DMS79 treated with DMSO at 0.1 percent for 48 hours (cell line): ENCODE data around the gene PLEKHA7.
"Not testable (repeated sequence)": the region's sequence is repeated elsewhere in the genome, so short reads cannot be mapped to it uniquely, and the experiment has no call there.

Experiments
- DNase-seq: peaks from one replicate; lab custom pipeline; 2025; lab: John Stamatoyannopoulos, UW

PLEKHA7 gene

DNA sequence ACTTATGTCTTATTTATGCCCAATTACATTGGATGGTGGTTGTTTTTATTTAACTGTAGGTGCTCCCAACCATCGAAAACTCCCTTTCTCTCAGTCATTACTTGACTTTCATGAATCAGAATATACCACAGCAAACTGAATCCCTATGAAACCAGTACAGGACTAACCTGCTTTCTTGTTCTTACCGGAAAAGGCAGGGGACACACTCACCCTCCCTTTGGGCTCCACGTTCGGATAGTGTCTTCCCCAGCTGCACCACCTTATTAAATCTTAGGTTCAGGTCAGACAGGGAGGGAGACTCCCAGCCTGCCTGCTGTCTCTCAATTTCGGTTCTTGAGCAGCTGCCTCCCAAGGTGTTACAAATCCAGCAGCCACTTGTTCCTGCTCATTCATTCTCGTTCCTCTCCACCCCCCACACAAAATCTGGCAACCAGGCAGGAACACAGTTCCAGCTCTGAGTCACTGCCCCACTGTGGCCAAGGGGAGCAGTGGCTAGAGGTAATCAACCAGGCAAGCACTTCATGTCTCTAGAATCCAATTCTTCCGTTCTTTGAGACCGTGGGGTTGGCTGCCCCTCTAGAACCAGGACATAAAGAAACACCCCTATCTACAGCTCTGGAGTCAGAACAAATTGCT, 133.0 kb downstream of the PLEKHA7 start:
- peak; percentile 41 for DNase-seq

DNA sequence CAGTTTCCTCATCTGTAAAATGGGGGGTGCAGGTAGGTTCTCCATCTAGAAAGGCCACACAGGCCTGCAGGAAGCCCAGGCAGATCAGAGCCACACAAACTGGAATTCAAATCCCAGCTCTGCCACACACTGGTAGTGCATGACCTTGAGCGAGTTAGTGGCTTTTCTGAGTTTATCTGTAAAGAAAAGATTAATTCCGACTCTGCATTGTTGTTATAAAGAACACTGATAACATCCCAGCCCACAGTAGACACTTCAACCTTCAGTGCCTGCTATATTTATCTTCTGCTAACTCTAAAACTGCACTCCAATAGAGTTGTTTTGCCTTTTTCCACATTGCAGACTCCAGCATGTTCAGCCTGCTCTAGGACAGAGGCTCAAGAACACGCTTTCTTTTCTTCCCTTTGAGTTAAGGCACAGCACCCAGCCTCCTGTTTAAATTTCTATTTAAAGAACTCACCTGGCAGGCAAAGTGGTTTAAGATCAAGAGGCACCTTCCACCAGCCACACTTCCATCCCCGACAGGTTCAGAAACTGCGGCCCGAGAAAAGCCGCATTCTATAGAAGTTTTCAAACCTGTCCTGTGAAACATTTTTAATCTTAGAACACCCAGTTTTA, 133.9 kb downstream of the PLEKHA7 start:
- DNase-seq, result no peak

DNA sequence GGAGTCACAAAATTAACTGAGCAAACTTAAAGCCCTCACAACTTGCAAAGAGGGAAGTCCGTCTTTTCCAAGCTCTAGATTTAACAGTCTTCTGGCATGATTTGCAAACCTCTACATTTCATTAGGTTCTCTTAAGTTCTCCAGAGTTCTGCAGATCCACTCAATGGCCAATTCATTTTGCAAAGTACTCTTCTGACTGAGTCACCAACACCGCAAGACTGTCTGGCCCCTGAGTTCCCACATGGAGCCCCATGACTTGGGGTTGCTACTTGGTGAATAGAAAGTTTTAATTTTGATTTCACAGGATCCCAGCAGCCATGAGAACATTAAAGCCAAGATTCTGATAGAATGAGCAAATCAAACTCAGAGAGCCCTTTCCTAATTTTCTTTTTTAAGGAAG, 134.5 kb downstream of the PLEKHA7 start:
- DNase-seq, result no peak

DNA sequence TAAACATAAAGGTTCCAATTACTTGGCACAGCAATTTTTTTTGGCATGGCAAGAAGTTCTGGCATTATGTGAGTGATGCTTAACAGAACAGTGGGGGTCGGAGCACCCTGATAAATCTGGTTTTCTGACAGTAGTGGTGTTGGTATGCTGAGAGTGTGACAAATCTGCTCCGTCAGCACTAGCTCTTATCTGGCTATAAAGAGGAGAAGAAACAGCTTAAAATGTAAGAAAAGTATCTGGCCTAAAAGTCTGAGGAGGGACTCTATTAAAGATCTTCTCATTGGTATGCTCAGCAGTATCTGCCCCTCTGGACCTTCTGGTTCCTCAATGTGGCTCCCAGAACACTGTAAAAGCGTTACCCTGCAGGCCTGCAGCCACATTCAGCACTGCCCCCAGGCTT, 137.4 kb downstream of the PLEKHA7 start:
- DNase-seq, result no peak

DNA sequence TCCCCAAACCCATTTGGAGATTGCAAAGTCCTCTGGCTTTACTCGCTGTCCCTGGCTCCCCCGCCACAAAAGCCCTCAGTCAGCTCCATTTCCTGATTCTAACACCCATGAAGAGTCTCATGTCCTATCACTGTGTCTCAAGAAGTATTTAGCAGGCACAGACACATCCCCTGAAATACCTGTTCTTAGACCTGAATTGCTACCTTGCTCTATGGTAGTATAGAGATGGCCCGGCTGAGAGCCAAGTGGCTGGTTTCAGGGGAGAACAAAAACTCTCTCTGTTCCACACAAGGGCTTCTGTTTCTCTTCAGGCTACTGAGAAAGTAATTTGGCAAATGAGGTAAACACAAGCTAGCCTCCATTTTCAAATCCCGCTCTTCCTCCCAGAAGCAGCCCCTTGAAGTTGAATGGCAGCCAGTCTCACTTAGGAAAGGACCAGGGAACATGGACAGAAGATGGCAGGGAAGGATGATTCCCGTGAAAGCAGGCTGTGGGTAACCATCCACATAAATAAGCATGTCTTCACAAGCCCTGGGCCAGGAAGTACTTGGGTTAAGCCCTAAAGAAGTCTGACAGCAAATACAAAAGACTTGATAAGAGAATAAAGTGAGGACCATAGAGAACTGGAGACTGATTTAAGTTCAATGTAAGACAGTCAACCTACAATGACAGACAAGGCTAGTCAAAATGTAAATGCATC, 138.0 kb downstream of the PLEKHA7 start:
- DNase-seq, result no peak

DNA sequence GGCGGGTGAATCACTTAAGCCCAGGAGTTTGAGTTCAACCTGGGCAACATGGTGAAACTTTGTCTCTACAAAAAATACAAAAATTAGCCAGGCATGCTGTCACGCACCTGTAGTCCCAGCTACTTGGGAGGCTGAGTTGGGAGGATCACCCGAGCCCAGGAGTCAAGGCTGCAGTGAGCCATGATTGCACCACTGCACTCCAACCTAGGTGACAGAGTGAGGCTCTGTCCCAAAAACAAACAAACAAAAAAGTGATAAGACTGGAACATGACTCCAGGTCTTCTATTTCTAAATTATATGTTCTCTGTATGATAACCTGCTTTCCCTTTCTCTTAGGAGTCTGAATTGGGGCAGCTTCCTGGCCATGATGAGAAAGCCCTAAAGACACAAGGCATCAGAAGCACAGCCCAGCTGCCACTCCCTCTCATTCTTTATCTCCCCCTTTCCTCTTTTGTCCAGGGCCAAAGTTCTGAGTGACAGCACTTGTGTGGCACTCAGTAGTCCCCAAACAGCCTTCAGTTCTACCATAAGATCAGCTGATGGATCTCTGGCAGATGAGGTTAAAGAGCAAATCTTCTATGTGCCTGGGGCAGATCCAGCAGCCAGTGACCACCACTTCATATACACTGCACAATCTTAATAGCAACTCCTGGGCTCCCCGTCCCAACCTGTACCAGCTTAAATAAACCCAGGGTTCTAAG, 139.8 kb downstream of the PLEKHA7 start:
- no peak for DNase-seq

DNA sequence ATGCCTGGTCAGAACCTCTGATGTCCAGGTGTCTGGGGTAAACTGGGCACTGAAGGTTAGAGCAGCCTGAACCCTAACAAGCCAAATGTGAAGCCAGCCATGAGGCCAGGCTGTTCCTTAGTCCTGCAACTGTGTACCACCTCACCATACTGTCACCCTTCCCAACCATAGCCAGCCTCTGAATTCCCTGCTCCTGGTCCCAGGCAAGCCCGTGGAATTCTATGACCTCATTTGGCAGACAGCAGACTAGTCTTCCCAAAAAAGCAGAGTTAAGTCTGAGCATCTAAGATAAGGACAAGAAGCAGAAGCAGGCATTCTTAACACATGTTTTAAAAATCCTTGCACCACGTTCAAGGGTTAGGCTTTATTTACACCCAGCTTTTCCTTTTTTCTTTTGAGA, 140.9 kb downstream of the PLEKHA7 start:
- DNase-seq, result no peak

DNA sequence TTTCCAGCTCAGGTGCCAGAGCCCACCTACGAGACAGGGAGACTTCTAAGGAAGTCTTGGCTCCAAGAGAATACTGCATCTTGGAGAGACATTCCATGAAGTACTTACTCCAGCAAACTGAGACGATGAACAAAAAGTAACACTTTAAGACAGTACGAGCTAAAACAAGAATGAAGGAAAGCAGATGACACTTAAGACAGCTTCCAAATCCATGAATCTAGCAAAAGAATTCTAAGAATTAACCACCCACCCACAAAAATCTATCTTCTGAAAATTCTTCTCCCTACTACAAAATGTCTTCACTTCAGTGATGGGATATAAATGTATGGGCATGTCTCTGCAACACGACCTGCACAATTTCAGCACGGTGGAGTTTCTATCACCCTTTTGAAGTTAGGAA, 142.8 kb downstream of the PLEKHA7 start:
- DNase-seq, result no peak

DNA sequence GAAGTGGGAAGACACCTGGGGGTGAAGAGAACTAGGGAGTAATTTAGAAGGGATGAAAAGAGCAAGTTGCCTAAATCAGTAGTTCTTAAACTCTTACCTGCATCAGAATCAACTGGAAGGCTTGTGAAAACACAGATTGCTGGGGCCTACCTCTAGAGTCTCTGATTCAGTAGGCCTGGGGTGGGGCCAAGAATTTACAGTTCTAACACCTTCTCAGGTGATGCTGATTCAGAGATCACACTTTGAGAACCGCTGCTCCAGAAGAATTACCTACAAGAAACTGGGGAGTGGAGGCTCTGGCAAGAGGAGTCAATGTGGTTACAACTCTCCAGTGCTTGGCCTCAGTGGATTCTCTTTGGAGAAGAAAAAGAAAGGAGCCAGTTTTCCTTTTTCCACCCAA, 147.1 kb downstream of the PLEKHA7 start:
- DNase-seq, result no peak

DNA sequence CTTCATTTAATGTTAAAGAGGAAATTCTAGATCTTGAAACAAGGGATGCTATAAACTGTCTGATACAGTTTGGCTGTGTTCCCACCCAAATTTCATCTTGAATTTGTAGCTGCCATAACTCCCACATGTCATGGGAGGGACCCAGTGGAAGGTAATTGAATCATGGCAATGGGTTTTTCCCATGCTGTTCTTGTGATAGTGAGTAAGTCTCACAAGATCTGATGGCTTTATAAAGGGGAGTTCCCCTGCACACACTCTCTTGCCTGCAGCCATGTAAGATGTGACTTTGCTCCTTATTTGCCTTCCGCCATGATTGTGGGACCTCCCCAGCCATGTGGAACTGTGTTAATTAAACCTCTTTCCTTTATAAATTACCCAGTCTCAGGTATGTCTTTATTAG, 149.8 kb downstream of the PLEKHA7 start:
- not testable (repeated sequence) for DNase-seq

DNA sequence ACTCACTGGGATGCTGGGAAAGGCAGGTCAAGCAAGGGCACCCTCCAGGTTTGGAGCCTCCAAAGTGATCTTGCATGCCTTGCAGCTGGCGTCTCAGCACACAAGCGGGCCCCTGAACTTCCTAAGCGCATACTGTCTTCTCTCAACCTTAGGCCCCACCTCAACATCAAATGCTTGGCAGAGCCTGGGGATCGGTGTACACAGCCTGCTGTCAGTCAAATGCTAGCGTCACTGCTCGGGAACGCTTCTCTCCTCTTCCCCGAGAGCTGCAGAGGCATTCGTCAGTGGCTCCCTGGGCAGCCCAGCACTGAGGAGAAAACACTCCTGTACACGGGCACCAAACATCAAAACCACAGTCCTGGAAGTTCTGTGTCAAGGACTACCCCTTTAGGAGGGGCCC, 150.8 kb downstream of the PLEKHA7 start:
- no peak for DNase-seq

DNA sequence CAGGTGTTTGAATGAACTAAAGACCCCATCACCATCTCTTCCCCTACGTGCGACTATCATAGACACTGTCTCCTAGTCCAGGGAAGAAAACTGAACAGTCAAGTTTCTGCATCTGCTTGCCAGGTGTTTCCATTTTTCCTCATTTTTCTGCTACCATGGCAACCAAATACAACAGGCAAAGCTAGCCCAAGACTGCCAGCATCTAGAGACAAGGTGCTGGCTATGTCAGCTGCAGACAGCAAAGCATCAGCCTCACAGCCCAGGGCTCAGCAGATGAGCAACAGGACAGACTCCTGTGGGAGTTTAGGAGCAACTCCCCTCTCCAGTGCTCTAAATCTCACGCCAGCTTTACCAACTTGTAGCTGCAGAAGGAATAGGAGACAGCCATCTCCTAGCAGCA, 151.5 kb downstream of the PLEKHA7 start:
- DNase-seq, result no peak

DNA sequence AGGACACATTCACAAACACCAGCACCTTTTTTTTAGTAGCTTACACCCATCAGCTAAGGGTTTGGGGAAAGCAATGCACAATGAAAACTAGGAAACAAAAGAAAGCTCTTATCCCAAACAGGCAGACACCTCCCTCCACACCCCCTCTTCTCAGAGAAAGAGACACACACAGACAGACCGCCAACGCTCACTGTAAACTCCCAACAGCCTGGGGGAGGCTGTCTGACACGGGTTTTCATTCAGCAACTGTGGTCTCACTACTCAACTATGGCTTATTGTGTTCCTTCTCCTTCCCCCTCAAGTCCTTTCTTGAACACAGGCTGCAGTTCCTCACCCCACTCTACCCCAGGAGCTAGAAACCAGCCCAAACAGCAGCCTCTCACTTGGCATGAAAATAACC, 152.4 kb downstream of the PLEKHA7 start:
- DNase-seq, result no peak

DNA sequence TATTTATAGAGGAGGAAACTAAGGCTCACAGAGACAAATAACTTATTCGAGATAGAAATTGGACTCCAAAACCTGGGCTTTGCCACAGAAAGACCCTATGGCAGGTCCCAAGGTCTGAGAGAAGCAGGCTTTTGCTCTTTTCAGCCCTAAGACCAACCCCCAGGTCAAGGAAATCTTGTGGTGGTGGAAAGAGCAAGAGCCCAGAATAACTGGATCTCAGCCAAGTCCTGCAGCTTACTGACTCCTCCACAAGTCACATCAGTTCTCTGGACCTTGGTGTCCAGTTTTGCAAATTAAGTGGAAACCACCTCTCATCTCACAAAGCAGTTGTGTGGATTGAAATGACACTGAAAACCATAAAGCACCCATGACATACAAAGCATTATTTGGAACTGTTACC, 153.6 kb downstream of the PLEKHA7 start:
- no peak for DNase-seq

DNA sequence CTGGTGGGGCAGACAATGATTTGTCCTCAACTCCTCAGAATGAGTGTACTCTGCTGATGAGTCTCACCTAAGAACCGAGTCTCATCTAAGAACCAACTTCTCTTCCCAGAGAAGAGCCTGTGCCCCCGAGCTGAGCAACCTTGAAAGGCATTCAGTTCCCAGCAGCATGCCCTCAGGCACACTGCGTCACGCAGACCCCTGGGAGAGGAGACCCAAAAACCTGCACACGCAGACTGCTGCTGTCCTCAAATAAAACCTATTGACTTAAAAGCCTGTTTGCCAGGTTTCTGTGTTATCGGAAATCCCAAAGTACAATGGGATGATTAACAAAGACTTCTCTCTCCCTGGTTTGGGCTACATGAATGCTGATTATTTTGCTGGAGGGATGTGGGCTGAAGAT, 154.6 kb downstream of the PLEKHA7 start:
- no peak for DNase-seq

DNA sequence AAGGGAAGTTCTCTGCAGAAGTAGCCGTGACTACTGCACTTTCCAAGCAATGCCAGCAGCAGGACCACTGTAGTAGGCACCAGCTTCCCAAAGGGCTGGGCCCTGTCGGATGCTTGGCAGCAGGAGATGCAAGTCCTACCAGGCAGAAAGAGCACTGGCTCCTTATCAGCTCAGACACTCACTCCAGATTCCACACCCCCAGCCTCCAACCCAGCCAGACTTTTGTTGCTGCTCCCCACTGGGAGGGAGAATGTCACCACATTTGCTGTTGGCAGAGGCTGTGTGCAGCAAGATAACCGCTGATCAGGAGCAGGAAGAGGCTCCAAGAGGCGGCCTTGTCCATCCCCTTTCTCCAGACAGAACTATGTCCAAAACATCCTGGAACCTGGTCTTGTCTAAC, 157.0 kb downstream of the PLEKHA7 start:
- no peak for DNase-seq

DNA sequence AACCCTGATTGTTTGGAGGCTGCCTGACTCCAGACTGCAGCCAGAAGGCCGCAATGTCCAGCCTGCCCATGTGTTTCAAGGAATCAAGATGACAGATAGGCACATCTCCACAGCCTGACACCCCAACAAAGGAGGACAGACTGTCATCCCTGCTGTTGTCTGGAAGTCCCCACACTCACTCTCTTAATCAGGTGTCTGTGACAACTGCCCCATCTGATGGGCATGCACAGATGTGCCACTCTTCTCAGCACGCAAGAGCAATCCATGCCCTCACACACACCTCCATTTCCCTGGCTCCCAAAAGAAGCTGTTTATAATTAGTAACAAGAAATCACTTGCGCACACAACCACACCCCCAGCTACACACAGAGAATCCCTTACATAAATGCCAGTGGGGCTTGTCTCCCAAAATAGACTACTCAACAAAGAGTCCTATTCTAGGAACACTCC, 158.2 kb downstream of the PLEKHA7 start:
- DNase-seq, result no peak

DNA sequence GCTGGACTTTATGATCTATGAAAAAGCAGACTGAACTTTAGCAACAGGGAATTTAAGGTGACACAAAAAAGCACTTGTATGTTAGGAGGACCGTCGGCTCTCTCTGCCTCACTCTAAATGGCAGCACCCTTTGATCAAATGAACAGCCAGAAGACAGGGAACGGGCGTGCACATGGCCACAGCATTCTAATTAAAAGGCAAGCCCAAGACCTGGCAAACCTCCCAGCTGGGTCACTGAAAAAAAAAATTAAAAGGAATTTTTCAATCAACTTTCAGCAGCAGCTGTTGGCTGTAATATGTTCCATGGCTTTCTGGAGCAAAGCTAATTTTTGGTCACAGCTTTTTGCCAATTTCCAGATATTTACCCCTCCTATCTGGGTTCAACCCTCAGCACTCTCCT, 159.2 kb downstream of the PLEKHA7 start:
- no peak for DNase-seq

DNA sequence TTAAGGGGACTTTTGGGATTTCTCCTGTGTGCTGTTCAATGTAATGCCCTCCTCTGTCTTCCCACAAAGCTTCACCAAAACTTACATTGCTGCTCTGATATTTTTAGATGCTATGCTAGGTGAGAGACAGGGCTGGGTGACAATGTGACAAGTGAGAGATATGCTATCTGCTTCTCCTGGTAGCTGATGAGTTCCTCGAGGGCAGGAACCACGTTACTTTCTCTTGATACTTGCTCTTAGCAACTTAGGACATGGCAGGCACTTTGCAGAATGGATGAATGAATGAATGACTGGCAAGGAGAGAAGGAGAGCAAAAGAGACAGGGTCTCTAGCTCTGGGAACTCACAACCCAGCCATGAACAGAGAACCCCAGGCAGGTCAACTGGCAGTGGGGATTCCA, 160.4 kb downstream of the PLEKHA7 start:
- no peak for DNase-seq

DNA sequence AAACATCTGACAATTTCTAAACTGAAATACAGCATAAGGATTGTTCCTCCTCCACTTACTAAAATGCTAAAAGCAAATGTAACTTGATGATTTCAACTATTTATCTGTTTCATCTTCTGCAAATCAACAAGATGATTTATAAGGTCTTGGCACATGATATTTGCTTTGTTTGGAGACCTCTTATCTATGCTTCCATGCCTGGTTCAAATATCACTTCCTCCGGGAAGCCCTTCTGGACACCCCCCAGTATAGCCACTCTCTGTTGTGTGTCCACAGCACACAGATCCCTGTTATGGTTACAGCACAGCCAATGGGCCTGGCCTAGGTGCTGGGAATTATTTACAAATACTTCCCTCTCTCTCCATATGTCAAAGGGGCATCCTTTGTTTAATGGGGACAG, 160.9 kb downstream of the PLEKHA7 start:
- DNase-seq, result no peak

DNA sequence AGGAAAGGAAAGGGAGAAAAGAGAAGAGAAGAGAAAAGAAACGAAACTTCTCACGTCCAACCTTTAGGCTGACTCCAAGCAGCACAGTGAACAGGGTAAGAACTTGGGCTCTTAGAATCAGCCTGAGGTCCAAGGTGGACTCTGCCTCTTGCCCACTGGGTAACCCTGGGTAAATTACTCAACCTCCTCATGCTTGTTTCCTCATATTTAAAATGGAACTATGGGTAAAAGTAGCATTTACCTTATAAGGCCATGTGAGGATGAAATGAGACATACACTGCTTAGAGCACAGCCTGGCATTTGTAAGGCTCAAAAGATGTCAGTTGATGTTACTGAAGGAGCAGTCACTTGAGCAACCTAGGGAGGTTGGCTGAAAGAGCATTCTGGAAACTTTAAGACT, 167.9 kb downstream of the PLEKHA7 start:
- DNase-seq, result no peak

DNA sequence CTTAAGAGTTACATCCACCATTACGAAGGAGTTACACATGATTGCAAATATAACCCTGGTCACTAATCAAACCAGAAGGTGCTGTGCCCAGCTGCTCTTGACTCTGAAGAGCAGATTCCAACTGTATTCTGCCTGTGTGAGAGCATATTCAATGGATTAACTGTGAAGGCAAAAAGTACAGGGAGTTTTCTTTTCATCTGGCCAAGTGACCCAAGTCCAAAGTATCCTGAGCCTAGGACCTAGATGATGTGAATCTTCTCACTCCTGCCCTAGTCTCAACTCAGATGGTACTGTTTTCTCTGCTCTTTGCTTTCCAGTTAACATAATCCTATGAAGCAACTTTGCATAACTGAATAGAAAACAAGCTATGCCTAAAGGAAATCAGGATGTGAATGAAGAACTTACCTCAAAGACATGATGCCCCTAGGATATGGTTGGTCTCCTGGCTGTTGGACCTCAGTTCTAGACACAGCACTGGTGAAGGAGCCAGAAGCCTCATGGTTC, 169.9 kb downstream of the PLEKHA7 start:
- DNase-seq, result no peak

DNA sequence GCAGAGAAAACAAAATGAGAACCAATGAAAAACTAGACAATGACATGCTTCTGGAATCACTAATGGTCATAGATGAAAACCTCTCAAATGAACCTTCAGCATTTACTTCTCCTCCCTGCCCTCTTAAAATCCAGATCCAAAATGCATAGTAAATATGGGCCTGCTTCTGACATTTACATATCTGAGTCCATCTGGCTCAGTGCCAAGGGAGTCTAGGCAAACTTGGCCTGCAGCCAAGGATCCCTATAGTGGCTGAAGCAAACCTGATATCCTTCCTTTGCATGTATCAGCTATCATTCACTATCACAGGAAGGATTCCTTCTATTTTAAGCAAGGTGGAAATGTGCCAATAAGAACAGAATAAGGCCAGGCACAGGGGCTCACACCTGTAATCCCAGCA, 170.9 kb downstream of the PLEKHA7 start:
- peak; percentile 58 for DNase-seq
